Esophagus squamous epithelium (tissue), 4 donors: ENCODE measurements around the gene NECTIN2.

Experiments
- CTCF ChIP-seq, 6 experiments: fragments of 450-650 bp in 4 of 6; fragments of 200-600 bp in 2 of 6; sonication (generic) in 2 of 6; IDR thresholded peaks; one replicate each; pipeline ENCODE4 v1.5.1; 2016 to 2019; ENCODE audit warnings: antibody characterized with exemption in 6 of 6, mild to moderate bottlenecking in 4 of 6, moderate library complexity in 4 of 6
- POLR2A ChIP-seq, 4 donors: fragments of 450-650 bp; IDR thresholded peaks; one replicate each; pipeline ENCODE4 v1.6.1; 2017; ENCODE audit warnings: antibody characterized with exemption in 4 of 4, mild to moderate bottlenecking in 4 of 4, moderate library complexity in 3 of 4

GRCh38 chr19:44803442-44804428 is 42.4 kb upstream of the NECTIN2 start:
- TF ChIP-seq CTCF (IDR thresholded peaks at IDR 0.05) = no peak
- no peak for TF ChIP-seq POLR2A (IDR thresholded peaks at IDR 0.05)
